ENCODE measurements around the gene SLC4A8. TPM values are rescaled to one million over a fixed set of nuclear protein-coding genes. Genes with fewer than 3 reads are reported as not detected.

The SLC4A8 gene
- total RNA-seq, 2 experiments from 2014 or later = 1.3 to 1.8 TPM

GRCh38 chr12:51525518-51525917 is 100.9 kb downstream of the SLC4A8 start:
- no peaks in the 10 kb centered on the region for H3K4me1 ChIP-seq (ENCODE audit: insufficient read depth, low read length)
- no peaks in the 10 kb centered on the region for H3K9me3 ChIP-seq (ENCODE audit: control insufficient read depth in 1 of 2, insufficient read depth in 1 of 2, low read length in 2 of 2)
- Mint-ChIP-seq H3K27ac (no peak overlapping the region), H3K4me3 (no peak overlapping the region), H3K27me3 (no peaks in the 10 kb centered on the region), H3K9me3 (no peaks in the 10 kb centered on the region), H3K4me1 (ENCODE audit: low read depth) (no peaks in the 10 kb centered on the region), H3K36me3 (ENCODE audit: low read depth) (no peaks in the 10 kb centered on the region)
- no peaks in the 10 kb centered on the region for H3K36me3 ChIP-seq (ENCODE audit: insufficient read depth, low read length)
- ChIA-PET CTCF (no interaction called here), POLR2A (interaction anchor here (1.7 kb wide), 1 partner anchor 55 kb away, joined by 5 read pairs; no protein-coding TSS in a partner anchor)
- no peak for ATAC-seq (ENCODE audit: poor library complexity)
- H3K27ac ChIP-seq (ENCODE audit: low read depth in 1 of 2, low read length in 2 of 2) = no peak overlapping the region
- no peak for DNase-seq
- TF ChIP-seq CTCF (IDR thresholded peaks at IDR 0.05) = no peak
- intact Hi-C loops (cut with DNase I, micrococcal nuclease) = no loop called here
- H3K27me3 ChIP-seq (ENCODE audit: control insufficient read depth in 1 of 2, insufficient read depth in 2 of 2, low read length in 2 of 2) = no peaks in the 10 kb centered on the region
- no peak overlapping the region for H3K4me3 ChIP-seq (ENCODE audit: low read length)

- no peaks in the 10 kb centered on the region for H3K9me3 Mint-ChIP-seq
- intact Hi-C loops (cut with DNase I, micrococcal nuclease) = no loop called here
Observed at GRCh38 chr12:51527966-51528365, 103.3 kb downstream of the SLC4A8 start.

GRCh38 chr12:51528852-51529650 is 104.4 kb downstream of the SLC4A8 start:
- H3K4me3 Mint-ChIP-seq = no peak overlapping the region
- no peak for TF ChIP-seq CTCF (IDR thresholded peaks at IDR 0.05)
- H3K9me3 ChIP-seq (ENCODE audit: control insufficient read depth in 1 of 2, insufficient read depth in 1 of 2, low read length in 2 of 2) = no peaks in the 10 kb centered on the region
- no peak overlapping the region for H3K27ac ChIP-seq (ENCODE audit: low read depth in 1 of 2, low read length in 2 of 2)
- H3K27me3 Mint-ChIP-seq = no peaks in the 10 kb centered on the region
- no peak overlapping the region for H3K27ac Mint-ChIP-seq
- H3K36me3 Mint-ChIP-seq (ENCODE audit: low read depth) = no peaks in the 10 kb centered on the region
- peaks cover 6% of the 10 kb centered on the region for H3K4me1 ChIP-seq (ENCODE audit: insufficient read depth, low read length)
- no peaks in the 10 kb centered on the region for H3K36me3 ChIP-seq (ENCODE audit: insufficient read depth, low read length)
- ATAC-seq (ENCODE audit: poor library complexity) = no peak
- H3K9me3 Mint-ChIP-seq = no peaks in the 10 kb centered on the region
- H3K27me3 ChIP-seq (ENCODE audit: control insufficient read depth in 1 of 2, insufficient read depth in 2 of 2, low read length in 2 of 2) = no peaks in the 10 kb centered on the region
- ChIA-PET CTCF (no interaction called here), POLR2A (no interaction called here)
- no peaks in the 10 kb centered on the region for H3K4me1 Mint-ChIP-seq (ENCODE audit: low read depth)
- intact Hi-C loops (cut with DNase I, micrococcal nuclease) = no loop called here
- DNase-seq = no peak
- H3K4me3 ChIP-seq (ENCODE audit: low read length) = no peak overlapping the region

More at GRCh38 chr12:51527966-51528365, 103.3 kb downstream of the SLC4A8 start:
- Histone ChIP-seq H3K9me3 (ENCODE audit: control insufficient read depth in 1 of 2, insufficient read depth in 1 of 2, low read length in 2 of 2) (no peaks in the 10 kb centered on the region), H3K4me1 (ENCODE audit: insufficient read depth, low read length) (peaks cover 6% of the 10 kb centered on the region), H3K36me3 (ENCODE audit: insufficient read depth, low read length) (no peaks in the 10 kb centered on the region), H3K27me3 (ENCODE audit: control insufficient read depth in 1 of 2, insufficient read depth in 2 of 2, low read length in 2 of 2) (no peaks in the 10 kb centered on the region), H3K4me3 (ENCODE audit: low read length) (no peak overlapping the region), H3K27ac (ENCODE audit: low read depth in 1 of 2, low read length in 2 of 2) (no peak overlapping the region)
- ChIA-PET POLR2A (no interaction called here), CTCF (no interaction called here)
- Mint-ChIP-seq H3K27me3 (no peaks in the 10 kb centered on the region), H3K4me1 (ENCODE audit: low read depth) (no peaks in the 10 kb centered on the region), H3K36me3 (ENCODE audit: low read depth) (no peaks in the 10 kb centered on the region), H3K27ac (no peak overlapping the region), H3K4me3 (no peak overlapping the region)
- ATAC-seq (ENCODE audit: poor library complexity) = no peak
- TF ChIP-seq CTCF (IDR thresholded peaks at IDR 0.05) = no peak
- no peak for DNase-seq

All from CD4-positive, alpha-beta T cell (primary cell).